Measurements from ENCODE around the gene MISP. TPM values are rescaled to one million over a fixed set of nuclear protein-coding genes. Genes with fewer than 3 reads are reported as not detected.
A peak's percentile ranks its signal among the peaks of the same experiment; 100 is the strongest.

Gene MISP
- total and polyA plus RNA-seq, 2 of the 13 experiments (the other 11 are each of a cell fraction or from before 2014, with no cell fraction given), result 0.67 to 1.3 TPM

GRCh38 chr19:703329-703650, 47.6 kb upstream of the MISP start (continued):
- TF ChIP-seq ZNF770 (CRISPR knock-in tag; IDR thresholded peaks at IDR 0.05), result peak; percentile 45
- 0 out of 2 replicates have a peak, but pooled peaks have one; percentile 3 for TF ChIP-seq ZNF687 (CRISPR knock-in tag; IDR thresholded peaks at IDR 0.05)
- 0 out of 2 replicates have a peak, but pooled peaks have one; percentile 32 for TF ChIP-seq ZSCAN9 (CRISPR knock-in tag; IDR thresholded peaks at IDR 0.05; ENCODE audit: borderline replicate concordance)
- no peak for TF ChIP-seq ZNF34 (CRISPR knock-in tag; IDR thresholded peaks at IDR 0.05; ENCODE audit: borderline replicate concordance)
- no peak for TF ChIP-seq UBTF (CRISPR knock-in tag; IDR thresholded peaks at IDR 0.05)
- TF ChIP-seq DRAP1 (CRISPR knock-in tag; IDR thresholded peaks at IDR 0.05), result no peak
- TF ChIP-seq ZNF800 (CRISPR knock-in tag; IDR thresholded peaks at IDR 0.05), result no peak
- TF ChIP-seq ZNF367 (CRISPR knock-in tag; IDR thresholded peaks at IDR 0.05; ENCODE audit: borderline replicate concordance), result no peak
- TF ChIP-seq TARDBP (CRISPR knock-in tag; IDR thresholded peaks at IDR 0.05), result 0 out of 2 replicates have a peak, but pooled peaks have one; percentile 9
- peak; percentile 59; the same call in 1 of the 2 replicates for TF ChIP-seq PHF8 (CRISPR knock-in tag; IDR thresholded peaks at IDR 0.05)
- no peak for TF ChIP-seq SOX5 (CRISPR knock-in tag; IDR thresholded peaks at IDR 0.05; ENCODE audit: borderline replicate concordance)
- TF ChIP-seq ZSCAN29 (CRISPR knock-in tag; conservative IDR thresholded peaks at IDR 0.05), result no peak
- TF ChIP-seq TAF1 (CRISPR knock-in tag; IDR thresholded peaks at IDR 0.05), result no peak
- TF ChIP-seq HHEX (CRISPR knock-in tag; IDR thresholded peaks at IDR 0.05), result no peak
- no peak for TF ChIP-seq ZNF570 (CRISPR knock-in tag; IDR thresholded peaks at IDR 0.05; ENCODE audit: borderline replicate concordance)
- no peak for TF ChIP-seq ZSCAN25 (CRISPR knock-in tag; IDR thresholded peaks at IDR 0.05)
- TF ChIP-seq TBX3 (IDR thresholded peaks at IDR 0.05; ENCODE audit: borderline replicate concordance), result no peak
- TF ChIP-seq SMARCE1 (IDR thresholded peaks at IDR 0.05; ENCODE audit: borderline replicate concordance), result no peak
- TF ChIP-seq LCORL (IDR thresholded peaks at IDR 0.05), result no peak
- TF ChIP-seq LCORL (CRISPR knock-in tag; IDR thresholded peaks at IDR 0.05), result 0 out of 2 replicates have a peak, but pooled peaks have one; percentile 43
- 0 out of 2 replicates have a peak, but pooled peaks have one; percentile 28 for TF ChIP-seq ZMYM2 (CRISPR knock-in tag; IDR thresholded peaks at IDR 0.05)
- peak; percentile 50; the same call in 1 of the 2 replicates for TF ChIP-seq RCOR2 (CRISPR knock-in tag; IDR thresholded peaks at IDR 0.05)

Data from HepG2 (cell line).